Right lobe of liver (tissue), 6 donors: ENCODE data around the gene STAB1. TPM values are rescaled to one million over a fixed set of nuclear protein-coding genes. Genes with fewer than 3 reads are reported as not detected.

Experiments
- ATAC-seq, 4 donors: fragments of 200-7000 bp; cut with Tn5 transposase; one replicate each; pipeline ENCODE4 v1.9.1; 2020; ENCODE audit warnings: mild to moderate bottlenecking in 4 of 4, moderate library complexity in 4 of 4
- DNase-seq, 3 donors: peaks; one replicate each; pipeline ENCODE4 v3.0.0-alpha.2; 2020
- H3K27ac ChIP-seq, 3 donors: fragments of 200-600 bp; one replicate each; pipeline ENCODE4 v1.8.0; 2022
- H3K27me3 ChIP-seq, 2 donors: fragments of 200-600 bp; one replicate each; pipeline ENCODE4 v1.8.0; 2022
- H3K36me3 ChIP-seq, 4 donors: fragments of 200-600 bp; sonication (generic) in 1 of 4; one replicate each; pipeline versions ENCODE4 v1.5.1 to v1.8.0; 2017 to 2022; ENCODE audit warnings: control low read depth in 1 of 4
- H3K4me1 ChIP-seq, 4 donors: fragments of 200-600 bp; sonication (generic) in 1 of 4; one replicate each; pipeline versions ENCODE4 v1.5.1 to v1.8.0; 2017 to 2022; ENCODE audit warnings: control low read depth in 1 of 4
- H3K4me3 ChIP-seq, 3 donors: fragments of 200-600 bp; one replicate each; pipeline ENCODE4 v1.8.0; 2022
- H3K9me3 ChIP-seq, 4 donors: fragments of 200-600 bp; sonication (generic) in 1 of 4; one replicate each; pipeline versions ENCODE4 v1.5.1 to v1.8.0; 2017 to 2022; ENCODE audit warnings: control low read depth in 1 of 4
- CTCF ChIP-seq, 4 donors: fragments of 200-600 bp in 3 of 4; fragments of 450-650 bp in 1 of 4; IDR thresholded peaks; one replicate each; pipeline versions ENCODE4 v1.5.1 to v1.8.0; 2016 to 2022; ENCODE audit warnings: antibody characterized with exemption in 4 of 4, mild to moderate bottlenecking in 2 of 4
- POLR2A ChIP-seq: fragments of 450-650 bp; IDR thresholded peaks from one replicate; pipeline ENCODE4 v1.6.1; 2017; ENCODE audit warnings: antibody characterized with exemption, mild to moderate bottlenecking
- WGBS: methylation state at CpG from one replicate; pipeline ENCODE4 v1.1.6; 2018; ENCODE audit warnings: low coverage, low lambda C conversion rate; ENCODE audit not compliant: insufficient coverage; ENCODE audit errors: missing lambda C conversion rate; 5-methylcytosine and 5-hydroxymethylcytosine counted together
- intact Hi-C, 2 donors: fragments of 100-400 bp; cut with DNase I; formaldehyde crosslinking; loops; one replicate each; pipeline versions ENCODE4 v1.11.2 to v1.14.1; 2022
- total RNA-seq, 6 experiments: library from RNA; depleted of rRNA in 2 of 6; stranded (reverse); fragments of >200 nt in 2 of 6; fragmentation: NEBNext Ultra II Directional in 3 of 6; extraction: Animal tissue kit (Norgen Biotek cat#: 25700) in 3 of 6; gene quantifications; one replicate each; pipeline versions ENCODE4 v1.1.0 to v1.2.4, GENCODE V29; 2016 to 2023
- donor health status: DM: no; HTN: yes; CAD: no.
- donor health status: DM: no; HTN: no; CAD: no.
- donor health status: DM: no; HTN: no; CAD: no.
- donor health status: DM: no; HTN: yes; CAD: no.
- donor health status: DM: no; HTN: yes; CAD: no.

Gene STAB1
- total RNA-seq, 6 experiments from 2014 or later = 60.7 to 268 (median 92.5) TPM

GRCh38 chr3:52450489-52451236, 44.5 kb upstream of the STAB1 start:
- TF ChIP-seq POLR2A (no peak), CTCF (IDR thresholded peaks at IDR 0.05) (no peak)
- Histone ChIP-seq H3K27ac (no peak overlapping the region), H3K4me1 (peaks cover 0 to 6% (median 3%) of the 10 kb centered on the region in 4 donors), H3K27me3 (no peaks in the 10 kb centered on the region), H3K9me3 (no peaks in the 10 kb centered on the region), H3K4me3 (no peak overlapping the region), H3K36me3 (no peaks in the 10 kb centered on the region)
- ATAC-seq = peak in 3 of 4 donors; percentile 1 to 16 (median 4)
- no peak for DNase-seq
- WGBS = 80% methylated on average over 2 of the region's 11 CpGs
- intact Hi-C loops = no loop called here

GRCh38 chr3:52451237-52452083, 43.7 kb upstream of the STAB1 start:
- no peak for DNase-seq
- intact Hi-C loops = no loop called here
- Histone ChIP-seq H3K36me3 (no peaks in the 10 kb centered on the region), H3K27ac (no peak overlapping the region), H3K9me3 (no peaks in the 10 kb centered on the region), H3K27me3 (no peaks in the 10 kb centered on the region), H3K4me3 (no peak overlapping the region), H3K4me1 (peaks cover 0 to 8% (median 3%) of the 10 kb centered on the region in 4 donors)
- TF ChIP-seq CTCF (IDR thresholded peaks at IDR 0.05) (no peak), POLR2A (no peak)
- ATAC-seq = no peak
- 84% methylated on average over 11 of the region's 24 CpGs for WGBS

GRCh38 chr3:52452126-52452525, 43.0 kb upstream of the STAB1 start:
- no peaks in the 10 kb centered on the region for H3K27me3 ChIP-seq
- peaks cover 0 to 15% (median 3%) of the 10 kb centered on the region in 4 donors for H3K4me1 ChIP-seq
- intact Hi-C loops = no loop called here
- no peak overlapping the region for H3K4me3 ChIP-seq
- TF ChIP-seq POLR2A = no peak
- no peak for TF ChIP-seq CTCF (IDR thresholded peaks at IDR 0.05)
- no peaks in the 10 kb centered on the region for H3K9me3 ChIP-seq
- H3K27ac ChIP-seq = no peak overlapping the region
- WGBS = no CpG with 5 or more reads among the region's 6 CpGs
- DNase-seq = no peak
- ATAC-seq = no peak
- no peaks in the 10 kb centered on the region for H3K36me3 ChIP-seq

- DNase-seq (no peak), ATAC-seq (no peak)
- TF ChIP-seq POLR2A = no peak
- no peak for TF ChIP-seq CTCF (IDR thresholded peaks at IDR 0.05)
- no peaks in the 10 kb centered on the region for H3K9me3 ChIP-seq
- peaks cover 0 to 15% (median 3%) of the 10 kb centered on the region in 4 donors for H3K4me1 ChIP-seq
- no peaks in the 10 kb centered on the region for H3K27me3 ChIP-seq
- H3K36me3 ChIP-seq = peaks cover 0 to 4% (median 0%) of the 10 kb centered on the region in 4 donors
- intact Hi-C loops = no loop called here
- WGBS = 71% methylated on average over 3 of the region's 11 CpGs
- no peak overlapping the region for H3K4me3 ChIP-seq
- no peak overlapping the region for H3K27ac ChIP-seq
Observed at GRCh38 chr3:52452570-52453221, 42.4 kb upstream of the STAB1 start.
